DMS114 treated with DMSO at 0.1 percent for 48 hours (cell line): ENCODE results near the gene STAT2.
"Not testable (repeated sequence)": the region's sequence is repeated elsewhere in the genome, so short reads cannot be mapped to it uniquely, and the experiment has no call there.

ENCODE experiments used
- DNase-seq: peaks from one replicate; lab custom pipeline; 2025; ENCODE audit not compliant: unreplicated experiment; lab: John Stamatoyannopoulos, UW

STAT2 gene

DNA sequence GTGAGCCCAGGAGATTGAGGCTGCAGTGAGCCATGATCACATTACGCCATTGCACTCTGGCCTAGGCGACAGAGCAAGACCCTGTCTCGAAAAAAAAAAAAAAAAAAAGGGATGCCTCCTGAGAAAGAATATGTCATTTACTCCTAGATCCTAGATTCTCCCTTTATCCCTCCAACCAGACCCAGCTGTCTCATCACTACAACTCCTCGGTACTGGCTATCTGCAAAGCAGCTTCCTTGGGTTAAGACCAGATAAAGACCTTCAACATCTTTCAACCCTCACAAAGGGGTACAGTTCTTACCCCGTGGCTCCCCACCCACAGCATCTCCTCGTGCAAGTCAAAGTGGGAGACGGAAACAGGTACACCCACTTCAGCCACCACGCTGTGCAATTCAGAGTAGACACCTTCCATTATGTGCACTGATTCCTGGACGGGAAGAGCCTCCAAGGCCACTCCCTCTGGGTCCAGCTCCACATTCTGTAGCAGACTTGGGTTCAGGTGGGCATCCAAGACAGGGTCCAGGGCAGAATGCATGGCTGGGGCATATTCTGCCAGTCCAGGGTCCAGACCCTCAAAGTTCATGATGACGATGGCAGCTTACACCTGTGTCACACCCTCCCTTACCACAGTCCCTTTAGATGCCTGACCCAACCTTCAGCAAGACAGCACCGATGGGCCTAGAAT lies 27.3 kb downstream of the STAT2 start:
- no peak for DNase-seq

DNA sequence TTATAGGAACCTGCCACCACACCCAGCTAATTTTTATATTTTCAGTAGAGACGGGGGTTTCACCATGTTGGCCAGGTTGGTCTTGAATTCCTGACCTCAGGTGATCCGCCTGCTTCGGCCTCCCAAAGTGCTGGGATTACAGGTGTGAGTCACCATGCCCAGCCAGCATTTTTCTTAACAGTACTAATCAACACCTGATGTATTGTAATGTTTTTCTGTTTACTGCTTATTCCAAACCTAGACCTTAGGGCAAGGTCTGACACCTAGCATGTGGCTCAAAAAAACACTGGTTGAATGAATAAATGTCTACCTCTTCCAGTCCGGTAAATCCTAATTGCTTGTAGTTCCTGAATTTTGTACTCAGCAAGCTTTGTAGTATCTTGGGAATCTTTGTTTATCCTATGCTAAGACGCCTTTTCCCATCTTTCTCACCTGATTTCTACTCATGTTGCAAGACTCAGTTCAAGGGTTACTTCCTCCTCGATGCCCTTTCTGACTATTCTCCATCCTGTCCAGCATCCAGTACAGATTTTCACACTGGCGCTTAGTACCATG lies 28.9 kb downstream of the STAT2 start:
- no peak for DNase-seq

DNA sequence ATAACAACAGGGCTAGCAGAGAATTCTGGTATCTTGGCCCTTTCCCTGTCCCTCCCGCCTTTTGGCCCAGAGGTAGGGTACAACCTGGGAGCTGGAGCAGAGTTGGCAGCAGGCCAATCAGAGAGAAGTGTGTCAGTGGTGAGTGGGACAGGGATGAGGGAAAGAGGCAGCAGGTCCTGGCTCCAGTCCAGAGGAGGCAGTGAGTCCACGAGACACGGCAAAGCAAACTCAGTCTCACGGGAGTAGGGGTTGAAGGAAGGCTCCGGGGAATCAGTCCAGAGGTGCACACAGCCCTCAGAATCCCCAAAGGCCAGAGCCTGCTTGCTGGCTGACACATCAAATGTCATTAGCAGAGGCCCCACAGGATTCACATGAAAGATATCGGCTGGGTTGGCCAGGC lies 33.4 kb downstream of the STAT2 start:
- DNase-seq = no peak

DNA sequence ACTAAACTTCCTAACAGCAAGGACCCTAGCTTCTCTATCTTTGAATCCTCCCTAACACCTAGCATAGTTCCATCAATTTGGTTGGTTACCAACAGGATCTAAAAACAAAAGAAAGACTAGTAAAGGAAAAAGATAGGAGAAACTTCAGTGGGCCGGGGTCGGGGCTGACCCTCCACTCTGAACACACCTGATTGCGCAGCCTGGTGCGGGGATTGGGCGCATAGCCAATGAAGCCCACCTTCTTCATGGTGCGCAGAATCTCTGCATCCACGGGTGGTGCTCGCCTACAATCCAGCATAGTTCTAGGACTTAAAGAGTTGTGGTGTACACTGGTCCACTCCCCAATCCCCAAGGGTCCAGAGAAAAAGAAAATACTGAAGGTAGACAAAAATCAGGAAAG lies 33.8 kb downstream of the STAT2 start:
- DNase-seq = no peak

DNA sequence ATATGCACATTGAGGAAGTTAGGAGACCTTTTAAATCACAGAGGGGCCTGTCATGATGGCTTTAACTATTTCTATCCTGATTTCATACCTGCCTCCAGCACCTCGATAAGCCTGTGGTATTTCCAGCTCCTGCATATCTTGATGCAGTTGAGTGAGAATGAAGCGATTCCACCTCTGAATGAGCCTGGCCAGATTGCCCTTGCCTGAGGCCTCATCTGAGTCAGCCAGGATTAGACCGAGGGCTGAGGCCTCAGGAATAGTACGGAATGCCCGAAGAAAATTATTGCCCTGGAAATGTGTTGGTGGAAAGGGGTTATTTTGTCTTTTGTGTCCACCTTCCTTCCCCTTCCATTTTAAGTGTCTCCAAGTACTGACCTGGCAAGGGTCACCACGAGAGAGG lies 35.7 kb downstream of the STAT2 start:
- no peak for DNase-seq

DNA sequence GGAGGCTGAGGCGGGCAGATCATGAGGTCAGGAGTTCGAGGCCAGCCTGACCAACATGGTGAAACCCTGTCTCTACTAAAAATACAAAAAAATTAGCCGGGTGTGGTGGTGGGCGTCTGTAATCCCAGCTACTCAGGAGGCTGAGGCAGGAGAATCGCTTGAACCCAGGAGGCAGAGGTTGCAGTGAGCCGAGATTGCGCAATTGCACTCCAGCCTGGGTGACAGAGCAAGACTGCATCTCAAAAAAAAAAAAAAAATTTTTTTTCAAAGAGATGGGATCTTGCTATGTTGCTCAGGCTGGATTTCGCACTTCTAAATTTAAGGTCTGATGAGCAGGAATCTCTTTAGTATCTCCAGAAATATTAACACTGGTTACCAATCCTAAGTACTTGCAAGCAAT lies 38.3 kb downstream of the STAT2 start:
- DNase-seq = not testable (repeated sequence)

DNA sequence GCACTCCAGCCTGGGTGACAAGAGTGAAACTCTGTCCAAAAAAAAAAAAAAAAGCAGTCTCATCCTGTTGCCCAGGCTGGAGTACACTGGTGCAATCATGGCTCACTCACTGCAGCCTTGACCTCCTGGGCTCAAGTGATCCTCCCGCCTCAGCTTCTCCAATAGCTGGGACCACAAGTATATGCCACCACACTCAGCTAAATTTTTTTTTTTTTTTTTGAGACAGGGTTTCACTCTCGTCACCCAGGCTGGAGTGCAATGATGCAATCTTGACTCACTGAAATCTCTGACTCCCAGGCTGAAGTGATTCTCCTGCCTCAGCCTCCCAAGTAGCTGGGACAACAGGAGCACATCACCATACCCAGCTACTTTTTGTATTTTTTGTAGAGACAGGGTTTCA lies 38.9 kb downstream of the STAT2 start:
- DNase-seq = no peak

DNA sequence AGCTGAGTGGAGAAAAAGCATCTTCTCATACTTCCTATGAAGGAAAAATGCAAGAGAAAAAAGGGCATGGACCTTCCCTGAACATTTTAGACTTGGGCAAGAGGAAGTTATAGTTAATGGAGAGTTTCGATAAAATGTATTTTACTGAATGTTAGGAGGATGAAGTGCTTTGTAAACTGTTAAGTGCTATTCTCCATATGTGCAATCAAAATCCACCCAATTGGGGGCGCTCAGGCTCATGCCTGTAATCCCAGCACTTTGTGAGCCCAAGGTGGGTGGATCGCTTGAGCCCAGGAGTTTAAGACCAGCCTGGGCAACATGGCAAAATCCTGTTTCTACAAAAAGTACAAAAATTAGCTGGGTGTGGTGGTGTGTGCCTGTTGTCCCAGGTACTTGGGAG lies 42.2 kb downstream of the STAT2 start:
- DNase-seq = no peak

DNA sequence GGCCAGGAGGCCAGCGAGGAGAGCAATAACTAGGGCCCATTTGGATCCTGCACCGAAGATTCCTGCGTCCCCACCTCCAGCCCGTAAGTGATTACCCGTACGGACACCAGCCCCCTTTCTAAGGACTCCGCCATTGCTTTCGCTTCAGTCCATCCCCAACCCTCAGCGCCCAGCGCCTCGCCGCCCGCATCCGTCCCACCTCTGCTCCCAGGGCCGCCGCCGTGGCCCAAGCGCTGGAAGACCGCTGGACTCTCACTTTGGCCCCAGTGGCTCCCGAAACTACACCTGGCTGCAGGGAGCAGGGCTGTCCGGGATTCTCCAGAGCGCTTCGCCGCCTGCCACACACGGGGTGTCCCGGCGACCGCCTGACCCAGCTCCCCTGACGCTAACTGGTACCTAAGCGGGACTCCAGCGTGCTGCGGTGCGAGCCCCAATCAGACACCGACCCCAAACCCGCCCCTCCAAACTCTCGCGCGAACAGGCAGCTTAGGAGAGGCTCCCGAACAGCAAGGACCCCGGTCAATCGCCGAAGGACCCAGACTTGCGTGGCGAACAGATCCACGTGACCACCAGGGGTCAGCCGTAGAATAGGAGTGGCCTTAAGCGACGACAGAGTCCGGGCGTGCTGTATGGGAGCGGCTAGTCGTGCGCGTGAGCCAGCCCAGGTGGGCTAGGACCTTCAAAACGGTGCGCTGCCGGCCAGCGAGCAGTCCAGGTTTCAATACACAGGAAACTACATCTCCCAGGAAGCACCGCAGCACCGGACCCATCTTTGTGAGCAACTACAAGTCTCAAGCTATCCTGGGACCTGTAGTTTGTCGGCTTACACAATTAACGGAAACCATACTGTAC lies 44.1 kb downstream of the STAT2 start, which contains the start of gene CNPY2:
TSS of gene CNPY2 (minus strand) at position 367 of the 852 bp plus-strand sequence. CDS start 771 bp downstream, outside the sequence.
- DNase-seq = peak; percentile 96

DNA sequence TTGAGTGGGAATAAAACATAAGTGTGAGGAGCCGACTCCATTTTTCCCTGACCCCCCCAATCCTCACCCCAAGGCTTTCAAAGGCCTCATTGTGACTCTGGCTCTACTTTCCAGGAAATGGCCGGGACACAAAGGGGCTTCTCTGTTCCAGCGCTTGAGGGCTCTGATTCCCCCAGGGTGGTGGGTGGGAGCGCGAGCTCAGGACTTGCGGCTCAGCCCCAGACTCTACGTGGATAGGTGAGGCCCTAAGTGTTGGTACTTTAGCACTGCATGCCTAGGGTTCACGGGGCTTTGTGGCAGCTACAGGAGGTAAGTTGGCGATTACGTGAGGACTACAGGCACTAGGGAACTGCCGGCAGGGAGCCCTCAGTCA lies 44.7 kb downstream of the STAT2 start:
- DNase-seq = no peak

DNA sequence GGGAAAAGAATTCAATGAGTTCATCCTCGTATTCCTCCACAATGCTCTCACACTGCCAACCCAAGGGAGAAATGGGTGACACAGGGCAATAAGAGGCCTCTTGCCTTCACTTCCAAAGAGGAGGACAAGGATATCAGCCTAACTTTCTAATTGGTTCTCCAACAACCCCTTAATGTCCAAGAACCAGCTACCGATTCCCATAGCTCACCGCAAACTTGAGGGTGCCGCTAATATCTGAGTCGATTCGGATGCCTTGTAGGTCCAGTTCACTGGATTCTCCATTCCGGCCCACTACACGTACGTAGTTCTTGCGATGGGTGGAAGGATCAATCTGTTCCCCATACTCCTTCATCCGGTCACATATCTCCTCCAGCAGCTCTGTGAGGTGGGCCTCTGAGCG lies 48.9 kb downstream of the STAT2 start:
- DNase-seq = no peak

DNA sequence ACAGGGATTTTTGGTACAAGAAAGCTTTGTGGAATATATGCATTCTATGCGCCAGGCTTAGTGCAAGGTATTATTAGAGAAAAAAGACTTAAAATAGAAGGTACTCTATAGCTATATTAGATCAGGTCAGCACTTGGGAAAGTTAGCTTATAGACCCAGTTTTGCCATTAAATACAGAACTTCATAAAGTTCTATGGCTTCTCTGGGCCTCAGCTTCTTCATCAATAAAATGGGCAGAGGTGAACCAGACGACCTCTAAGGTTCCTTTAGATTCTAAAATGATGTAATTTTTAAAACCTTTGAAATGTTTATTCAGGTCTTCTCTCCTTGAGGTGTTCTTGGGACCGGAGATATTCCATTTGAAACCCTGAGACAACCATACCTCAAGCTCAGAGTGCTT lies 51.2 kb downstream of the STAT2 start:
- no peak for DNase-seq

DNA sequence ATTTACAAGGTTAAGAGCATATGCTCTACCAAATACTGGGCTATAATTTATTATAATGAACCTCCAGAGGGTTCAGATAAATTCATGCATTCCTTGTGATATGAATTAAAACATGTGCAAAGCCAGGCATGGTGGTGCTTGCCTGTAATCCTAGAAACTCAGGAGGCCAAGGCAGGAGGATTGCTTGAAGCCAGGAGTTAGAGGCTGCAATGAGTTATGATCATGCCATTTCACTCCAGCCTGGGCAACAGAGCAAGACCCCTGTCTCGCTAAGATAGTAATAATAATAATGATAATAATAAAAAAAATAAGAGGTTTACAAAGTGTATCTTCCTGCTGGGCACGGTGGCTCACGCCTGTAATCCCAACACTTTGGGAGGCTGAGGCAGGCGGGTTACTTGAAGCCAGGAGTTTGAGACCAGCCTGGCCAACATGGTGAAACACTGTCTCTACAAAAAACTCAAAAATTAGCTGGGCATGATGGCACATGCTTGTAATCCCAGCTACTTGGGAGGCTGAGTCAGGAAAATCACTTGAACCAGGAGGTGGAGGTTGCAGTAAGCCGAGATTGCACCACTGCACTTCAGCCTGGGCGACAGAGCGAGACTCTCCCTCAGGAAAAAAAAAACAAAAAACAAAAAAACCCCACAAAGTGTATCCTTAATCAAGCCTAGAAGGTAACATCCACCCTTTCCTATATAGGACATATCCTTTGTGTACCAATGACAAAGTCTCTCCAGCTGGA lies 52.5 kb downstream of the STAT2 start:
- no peak for DNase-seq

DNA sequence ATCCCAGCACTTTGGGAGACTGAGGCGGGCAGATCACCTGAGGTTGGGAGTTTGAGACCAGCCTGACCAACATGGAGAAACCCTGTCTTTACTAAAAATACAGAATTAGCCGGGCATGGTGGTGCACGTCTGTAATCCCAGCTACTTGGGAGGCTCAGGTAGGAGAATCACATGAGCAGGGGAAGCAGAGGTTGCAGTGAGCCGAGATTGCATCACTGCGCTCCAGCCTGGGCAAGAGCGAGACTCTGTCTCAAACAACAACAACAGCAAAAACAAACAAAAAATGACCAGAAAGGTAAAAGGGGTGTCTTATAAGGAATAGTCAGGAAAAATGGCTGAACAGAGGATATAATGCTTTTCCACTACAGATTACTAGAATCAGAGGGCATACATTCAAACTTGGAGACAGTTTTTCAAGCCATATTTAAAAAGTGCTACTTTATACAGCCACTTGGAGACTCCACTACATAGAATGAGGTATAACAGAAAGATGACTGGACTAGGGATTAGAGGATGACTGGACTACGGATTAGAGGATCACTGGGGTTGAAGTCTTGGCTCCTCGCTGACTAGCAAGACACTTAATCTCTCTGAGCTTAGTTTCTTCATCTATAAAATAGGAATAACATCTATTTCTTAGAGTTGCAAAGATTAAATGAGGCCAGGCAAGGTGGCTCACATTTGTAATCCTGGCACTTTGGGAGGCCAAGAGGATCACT lies 54.9 kb downstream of the STAT2 start:
- DNase-seq = no peak

DNA sequence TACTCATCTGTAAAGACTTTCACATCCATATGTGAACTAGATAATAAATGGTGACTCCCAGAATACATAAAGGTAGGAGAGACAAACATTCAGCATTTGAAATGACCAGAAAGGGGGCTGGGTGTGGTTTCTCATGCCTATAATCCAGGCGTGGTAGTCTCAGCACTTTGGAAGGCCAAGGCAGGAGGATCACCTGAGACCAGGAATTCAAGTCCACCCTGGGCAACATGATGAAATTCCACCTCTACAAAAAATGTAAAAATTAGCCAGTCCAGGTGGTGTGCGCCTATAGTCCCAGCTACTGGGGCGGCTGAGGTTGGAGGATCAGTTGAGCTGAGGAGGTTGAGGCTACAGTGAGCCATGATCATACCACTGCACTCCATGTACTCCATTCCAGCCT lies 55.6 kb downstream of the STAT2 start:
- no peak for DNase-seq

DNA sequence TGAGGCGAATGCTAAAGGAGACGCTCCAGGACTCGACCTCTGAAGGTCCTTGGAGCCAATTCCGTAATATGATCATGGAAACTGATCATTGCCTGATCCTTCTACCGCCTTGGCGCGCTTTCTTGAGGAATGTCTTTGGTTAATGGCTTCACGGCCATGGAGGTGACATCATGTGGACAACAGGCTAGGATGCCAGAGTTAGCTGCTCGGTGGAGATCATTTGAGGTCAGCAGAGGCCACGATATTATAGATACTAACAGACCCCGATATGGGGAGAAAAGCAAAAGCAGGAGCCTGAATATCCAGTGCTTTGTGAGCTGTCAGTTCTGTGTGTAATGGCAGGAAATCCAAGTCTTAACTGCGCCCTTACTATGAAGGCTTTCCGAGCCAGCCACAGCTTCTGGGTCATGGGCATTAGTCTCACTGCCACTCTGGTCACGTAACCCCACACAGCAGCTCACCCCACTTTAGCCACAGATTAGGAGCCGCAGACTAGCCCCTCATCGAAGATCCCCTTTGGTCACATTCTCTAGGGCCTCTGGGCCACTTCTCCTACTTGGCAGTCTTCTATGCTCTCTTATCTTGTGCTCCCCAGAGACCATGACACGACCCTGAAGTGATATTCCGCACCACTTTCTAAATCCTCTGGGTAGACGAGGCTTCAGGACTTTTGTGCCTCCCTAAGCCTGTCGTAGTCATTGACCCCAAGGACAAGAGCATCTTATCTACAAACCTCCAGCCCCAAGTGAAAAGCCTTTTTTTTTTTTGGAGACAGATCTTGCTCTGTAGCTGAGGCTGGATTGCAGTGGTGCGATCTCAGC lies 59.1 kb downstream of the STAT2 start:
- no peak for DNase-seq

DNA sequence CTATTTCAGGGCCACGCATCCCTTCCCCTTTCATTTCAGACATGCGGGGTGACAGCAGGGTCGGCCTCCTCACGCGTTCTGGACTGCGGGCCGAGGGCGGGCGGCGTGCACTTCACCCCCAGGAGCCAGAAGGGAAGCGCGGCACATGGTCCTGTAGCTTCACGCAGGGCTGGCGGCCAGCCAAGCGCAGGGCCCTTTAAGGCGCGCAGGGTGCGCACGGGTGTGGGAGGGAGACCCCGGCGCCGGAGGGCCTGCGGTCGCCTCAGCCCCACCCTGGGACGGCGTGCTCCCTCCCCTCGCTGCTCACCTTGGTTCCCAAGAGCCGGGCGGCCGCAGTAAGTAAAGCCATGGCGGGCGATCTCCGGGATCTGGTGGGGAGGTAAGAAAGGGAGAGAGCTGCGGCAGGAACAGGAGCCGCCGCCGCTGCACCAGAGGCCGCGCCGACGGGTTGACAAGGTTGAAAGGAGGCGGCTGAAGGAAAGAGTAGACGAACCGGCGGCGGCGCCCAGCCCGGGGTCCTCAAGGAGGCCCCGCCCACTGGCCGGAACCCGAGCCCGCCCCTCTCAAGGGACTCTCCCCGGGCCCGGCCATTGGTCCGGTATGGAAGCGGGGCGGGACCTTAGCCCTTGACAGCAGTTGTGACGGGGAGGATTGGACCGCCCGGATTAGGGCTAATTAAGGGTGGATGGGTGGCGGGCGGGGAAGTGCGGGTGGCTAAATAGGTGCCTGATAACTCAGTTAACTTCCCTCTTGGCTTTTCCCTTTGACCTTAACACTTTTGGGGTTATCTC lies 59.9 kb downstream of the STAT2 start, which contains the start of gene CS:
TSS of gene CS (minus strand) at position 478 of the 791 bp plus-strand sequence. CDS start at position 349, 129 bp downstream.
- DNase-seq = peak; percentile 96

DNA sequence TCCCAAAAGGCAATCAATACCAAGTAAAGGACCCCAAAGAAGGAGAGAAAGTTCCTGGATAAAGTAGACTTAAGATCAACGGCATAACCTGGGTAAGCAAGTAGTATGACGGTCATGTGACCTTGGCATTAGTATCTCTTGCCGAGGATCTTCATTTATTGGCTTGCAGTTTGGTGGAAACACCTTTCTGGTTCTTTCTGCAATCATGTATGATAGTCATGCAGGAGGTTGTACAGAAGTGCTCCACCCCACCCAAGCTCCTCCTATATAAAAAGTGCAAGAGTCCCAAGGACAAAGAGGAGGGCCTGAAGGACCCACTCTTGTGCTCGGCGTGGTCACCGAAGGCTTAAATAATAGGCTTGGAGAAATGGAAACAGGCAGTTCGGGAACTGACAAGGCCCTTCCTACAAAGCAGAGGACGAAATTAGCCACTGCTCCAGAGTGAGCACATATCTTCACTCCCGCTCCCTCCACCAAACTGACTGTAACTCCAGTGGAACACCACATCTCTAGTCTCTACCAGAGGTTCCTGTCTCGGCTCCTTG lies 60.5 kb downstream of the STAT2 start:
- no peak for DNase-seq

DNA sequence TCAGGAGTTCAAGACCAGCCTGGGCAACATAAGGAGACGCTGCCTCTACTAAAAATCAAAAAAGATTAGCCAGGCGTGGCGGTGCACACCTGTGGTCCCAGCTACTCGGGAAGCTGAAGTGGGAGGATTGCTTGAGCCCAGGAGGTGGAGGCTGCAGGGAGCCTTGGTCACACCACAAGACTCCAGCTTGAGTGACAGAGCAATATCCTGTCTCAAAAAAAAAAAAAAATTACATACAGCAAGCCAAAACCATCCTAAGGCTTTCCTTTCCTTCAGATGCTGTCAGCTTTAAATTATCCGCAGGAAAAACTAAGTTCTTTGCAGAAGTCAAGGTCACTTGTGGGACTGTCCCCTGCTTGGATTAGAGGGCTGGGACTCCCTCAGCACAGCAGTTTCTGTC lies 61.1 kb downstream of the STAT2 start:
- no peak for DNase-seq
